ENCODE data around the gene UGT1A9.
"Not testable (repeated sequence)": the region's sequence is repeated elsewhere in the genome, so short reads cannot be mapped to it uniquely, and the experiment has no call there.

The UGT1A9 gene

GRCh38 chr2:233740870-233741269 is 69.2 kb downstream of the UGT1A9 start:
- Histone ChIP-seq H3K36me3 (ENCODE audit: insufficient read depth, low read length) (no peaks in the 10 kb centered on the region), H2AFZ (ENCODE audit: low read depth, low read length) (no peak overlapping the region), H3K4me1 (ENCODE audit: insufficient read depth, low read length) (no peaks in the 10 kb centered on the region), H3K4me3 (ENCODE audit: low read depth in 1 of 2, low read length in 2 of 2) (no peak overlapping the region), H3K79me2 (ENCODE audit: insufficient read depth, low read length) (no peaks in the 10 kb centered on the region), H4K20me1 (ENCODE audit: insufficient read depth, low read length) (no peaks in the 10 kb centered on the region), H3K27me3 (ENCODE audit: insufficient read depth, low read length, poor library complexity) (peaks cover 6% of the 10 kb centered on the region), H3K9me3 (ENCODE audit: insufficient read depth, low read length, severe bottlenecking) (no peaks in the 10 kb centered on the region), H3K4me2 (ENCODE audit: insufficient read depth, low read length) (no peak overlapping the region), H3K9ac (ENCODE audit: low read depth, low read length) (no peak overlapping the region), H3K27ac (ENCODE audit: low read length) (no peak overlapping the region)
- no peak for DNase-seq
- no peak for ATAC-seq (ENCODE audit: insufficient read depth, low read depth)
- TF ChIP-seq EZH2 (IDR thresholded peaks at IDR 0.05; ENCODE audit: borderline replicate concordance, low read depth, low read length, severe bottlenecking) (no peak), CTCF (IDR thresholded peaks at IDR 0.05; ENCODE audit: borderline replicate concordance, extremely low read depth, low read length, poor library complexity, severe bottlenecking) (no peak)

- ATAC-seq (ENCODE audit: insufficient read depth, low read depth) = no peak
- Histone ChIP-seq H3K4me3 (ENCODE audit: low read depth in 1 of 2, low read length in 2 of 2) (no peak overlapping the region), H3K27me3 (ENCODE audit: insufficient read depth, low read length, poor library complexity) (peaks cover 3% of the 10 kb centered on the region), H3K9me3 (ENCODE audit: insufficient read depth, low read length, severe bottlenecking) (no peaks in the 10 kb centered on the region), H3K36me3 (ENCODE audit: insufficient read depth, low read length) (no peaks in the 10 kb centered on the region), H3K4me1 (ENCODE audit: insufficient read depth, low read length) (no peaks in the 10 kb centered on the region), H3K4me2 (ENCODE audit: insufficient read depth, low read length) (no peak overlapping the region), H3K79me2 (ENCODE audit: insufficient read depth, low read length) (no peaks in the 10 kb centered on the region), H3K9ac (ENCODE audit: low read depth, low read length) (no peak overlapping the region), H2AFZ (ENCODE audit: low read depth, low read length) (no peak overlapping the region), H3K27ac (ENCODE audit: low read length) (no peak overlapping the region), H4K20me1 (ENCODE audit: insufficient read depth, low read length) (no peaks in the 10 kb centered on the region)
- no peak for DNase-seq
- no peak for TF ChIP-seq CTCF (IDR thresholded peaks at IDR 0.05; ENCODE audit: borderline replicate concordance, extremely low read depth, low read length, poor library complexity, severe bottlenecking)
- no peak for TF ChIP-seq EZH2 (IDR thresholded peaks at IDR 0.05; ENCODE audit: borderline replicate concordance, low read depth, low read length, severe bottlenecking)
Measured at GRCh38 chr2:233743464-233744259, 72.0 kb downstream of the UGT1A9 start.

- no peak overlapping the region for H2AFZ ChIP-seq (ENCODE audit: low read depth, low read length)
- no peaks in the 10 kb centered on the region for H3K79me2 ChIP-seq (ENCODE audit: insufficient read depth, low read length)
- no peaks in the 10 kb centered on the region for H4K20me1 ChIP-seq (ENCODE audit: insufficient read depth, low read length)
- H3K4me2 ChIP-seq (ENCODE audit: insufficient read depth, low read length) = no peak overlapping the region
- peaks cover 3% of the 10 kb centered on the region for H3K9me3 ChIP-seq (ENCODE audit: insufficient read depth, low read length, severe bottlenecking)
- peaks cover 3% of the 10 kb centered on the region for H3K27me3 ChIP-seq (ENCODE audit: insufficient read depth, low read length, poor library complexity)
- no peak for DNase-seq
- H3K4me1 ChIP-seq (ENCODE audit: insufficient read depth, low read length) = no peaks in the 10 kb centered on the region
- no peak overlapping the region for H3K27ac ChIP-seq (ENCODE audit: low read length)
- no peak for ATAC-seq (ENCODE audit: insufficient read depth, low read depth)
- no peak overlapping the region for H3K4me3 ChIP-seq (ENCODE audit: low read depth in 1 of 2, low read length in 2 of 2)
- no peaks in the 10 kb centered on the region for H3K36me3 ChIP-seq (ENCODE audit: insufficient read depth, low read length)
- no peak overlapping the region for H3K9ac ChIP-seq (ENCODE audit: low read depth, low read length)
- no peak for TF ChIP-seq CTCF (IDR thresholded peaks at IDR 0.05; ENCODE audit: borderline replicate concordance, extremely low read depth, low read length, poor library complexity, severe bottlenecking)
- no peak for TF ChIP-seq EZH2 (IDR thresholded peaks at IDR 0.05; ENCODE audit: borderline replicate concordance, low read depth, low read length, severe bottlenecking)
Measured at GRCh38 chr2:233745073-233745755, 73.5 kb downstream of the UGT1A9 start.

GRCh38 chr2:233745838-233746237 is 74.1 kb downstream of the UGT1A9 start:
- H4K20me1 ChIP-seq (ENCODE audit: insufficient read depth, low read length); H3K4me3 ChIP-seq (ENCODE audit: low read depth in 1 of 2, low read length in 2 of 2); H3K9ac ChIP-seq (ENCODE audit: low read depth, low read length); H3K27ac ChIP-seq (ENCODE audit: low read length); H3K9me3 ChIP-seq (ENCODE audit: insufficient read depth, low read length, severe bottlenecking); H3K4me1 ChIP-seq (ENCODE audit: insufficient read depth, low read length); H2AFZ ChIP-seq (ENCODE audit: low read depth, low read length); ATAC-seq (ENCODE audit: insufficient read depth, low read depth); DNase-seq; H3K27me3 ChIP-seq (ENCODE audit: insufficient read depth, low read length, poor library complexity); H3K36me3 ChIP-seq (ENCODE audit: insufficient read depth, low read length); H3K4me2 ChIP-seq (ENCODE audit: insufficient read depth, low read length); H3K79me2 ChIP-seq (ENCODE audit: insufficient read depth, low read length): not testable (repeated sequence)

Data from DND-41 (cell line).